ENCODE data around the gene ITPA.

The ITPA gene

DNA sequence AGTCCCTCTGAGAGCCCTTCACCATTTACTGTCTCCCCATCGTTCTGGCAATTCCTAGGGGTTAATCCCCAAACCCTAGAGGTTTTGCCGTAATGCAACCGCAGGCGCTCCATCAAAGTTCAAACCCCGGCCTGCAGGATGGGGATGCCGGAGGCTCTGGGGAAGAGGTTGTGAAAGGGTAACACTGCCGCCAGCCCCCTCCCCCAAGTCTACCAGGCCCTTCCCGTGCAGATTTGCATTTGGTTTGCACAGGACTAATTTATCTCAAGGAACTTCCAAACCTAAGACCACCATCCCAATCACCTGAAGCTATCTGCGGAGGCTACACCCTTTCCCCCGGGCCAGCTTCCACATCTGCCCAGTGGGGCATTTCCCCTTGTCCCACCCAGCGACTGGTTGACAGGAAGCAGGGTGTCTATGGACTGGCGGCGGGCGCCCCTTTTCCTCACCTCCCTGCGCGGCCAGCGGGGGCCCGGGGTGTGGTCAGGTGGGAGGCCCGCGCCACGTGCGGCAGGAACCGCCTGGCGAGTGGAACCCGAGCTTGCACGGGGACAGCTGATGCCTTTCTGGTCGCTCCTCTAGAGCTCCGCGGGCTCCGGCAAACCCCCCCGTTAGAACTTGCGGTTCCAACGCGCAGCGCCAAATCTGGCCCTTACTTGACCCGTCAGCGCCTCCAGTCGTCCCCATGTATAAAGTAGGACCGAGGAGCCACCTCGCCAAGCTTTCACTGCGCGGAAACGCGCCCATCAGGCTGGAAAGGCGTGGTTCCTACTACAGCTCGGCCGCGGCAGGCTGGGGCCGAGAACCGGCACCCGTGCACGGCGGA lies 39.1 kb downstream of the ITPA start:
- no peak overlapping the region for H3K27ac ChIP-seq (ENCODE audit: low read length)
- ATAC-seq (ENCODE audit: insufficient read depth, low read depth) (no peak), DNase-seq (no peak)
- H3K36me3 ChIP-seq (ENCODE audit: insufficient read depth, low read length): no peaks in the 10 kb centered on the region
- TF ChIP-seq EZH2 (IDR thresholded peaks at IDR 0.05; ENCODE audit: borderline replicate concordance, low read depth, low read length, severe bottlenecking): no peak
- no peak for TF ChIP-seq CTCF (IDR thresholded peaks at IDR 0.05; ENCODE audit: borderline replicate concordance, extremely low read depth, low read length, poor library complexity, severe bottlenecking)
- H3K79me2 ChIP-seq (ENCODE audit: insufficient read depth, low read length): no peaks in the 10 kb centered on the region
- peaks cover 16% of the 10 kb centered on the region for H3K27me3 ChIP-seq (ENCODE audit: insufficient read depth, low read length, poor library complexity)
- 0 out of 2 replicates have a peak, but pooled peaks cover 2% of the 10 kb centered on the region for H4K20me1 ChIP-seq (ENCODE audit: insufficient read depth, low read length)
- no peaks in the 10 kb centered on the region for H3K4me1 ChIP-seq (ENCODE audit: insufficient read depth, low read length)
- H3K9ac ChIP-seq (ENCODE audit: low read depth, low read length): no peak overlapping the region
- H3K9me3 ChIP-seq (ENCODE audit: insufficient read depth, low read length, severe bottlenecking): no peaks in the 10 kb centered on the region
- H2AFZ ChIP-seq (ENCODE audit: low read depth, low read length): no peak overlapping the region
- no peak overlapping the region for H3K4me3 ChIP-seq (ENCODE audit: low read depth in 1 of 2, low read length in 2 of 2)
- no peak overlapping the region for H3K4me2 ChIP-seq (ENCODE audit: insufficient read depth, low read length)

DNA sequence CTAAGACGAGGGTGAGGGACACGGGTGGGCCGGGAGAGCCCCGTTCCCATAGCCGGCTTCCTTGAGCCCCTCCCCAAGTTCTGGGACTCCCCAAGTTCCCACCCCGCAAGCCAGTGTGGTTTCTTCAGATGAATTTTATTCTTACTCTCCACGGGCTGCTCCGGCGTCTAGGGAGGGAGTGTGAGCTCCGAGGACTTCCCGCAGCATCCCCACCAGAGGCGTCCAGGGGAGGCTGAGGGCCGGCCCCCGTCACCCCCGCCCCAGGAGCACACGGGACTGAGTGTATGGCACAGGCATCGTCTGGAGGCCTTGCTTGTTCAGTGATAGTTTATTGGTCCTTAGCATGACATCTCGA lies 39.7 kb downstream of the ITPA start:
- Histone ChIP-seq H3K9me3 (ENCODE audit: insufficient read depth, low read length, severe bottlenecking) (no peaks in the 10 kb centered on the region), H2AFZ (ENCODE audit: low read depth, low read length) (no peak overlapping the region), H3K9ac (ENCODE audit: low read depth, low read length) (no peak overlapping the region), H4K20me1 (ENCODE audit: insufficient read depth, low read length) (0 out of 2 replicates have a peak, but pooled peaks cover 2% of the 10 kb centered on the region), H3K79me2 (ENCODE audit: insufficient read depth, low read length) (no peaks in the 10 kb centered on the region), H3K4me1 (ENCODE audit: insufficient read depth, low read length) (no peaks in the 10 kb centered on the region), H3K4me2 (ENCODE audit: insufficient read depth, low read length) (no peak overlapping the region), H3K27me3 (ENCODE audit: insufficient read depth, low read length, poor library complexity) (peaks cover 16% of the 10 kb centered on the region), H3K36me3 (ENCODE audit: insufficient read depth, low read length) (no peaks in the 10 kb centered on the region), H3K27ac (ENCODE audit: low read length) (no peak overlapping the region), H3K4me3 (ENCODE audit: low read depth in 1 of 2, low read length in 2 of 2) (no peak overlapping the region)
- no peak for DNase-seq
- ATAC-seq (ENCODE audit: insufficient read depth, low read depth): no peak
- TF ChIP-seq CTCF (IDR thresholded peaks at IDR 0.05; ENCODE audit: borderline replicate concordance, extremely low read depth, low read length, poor library complexity, severe bottlenecking) (no peak), EZH2 (IDR thresholded peaks at IDR 0.05; ENCODE audit: borderline replicate concordance, low read depth, low read length, severe bottlenecking) (no peak)

DNA sequence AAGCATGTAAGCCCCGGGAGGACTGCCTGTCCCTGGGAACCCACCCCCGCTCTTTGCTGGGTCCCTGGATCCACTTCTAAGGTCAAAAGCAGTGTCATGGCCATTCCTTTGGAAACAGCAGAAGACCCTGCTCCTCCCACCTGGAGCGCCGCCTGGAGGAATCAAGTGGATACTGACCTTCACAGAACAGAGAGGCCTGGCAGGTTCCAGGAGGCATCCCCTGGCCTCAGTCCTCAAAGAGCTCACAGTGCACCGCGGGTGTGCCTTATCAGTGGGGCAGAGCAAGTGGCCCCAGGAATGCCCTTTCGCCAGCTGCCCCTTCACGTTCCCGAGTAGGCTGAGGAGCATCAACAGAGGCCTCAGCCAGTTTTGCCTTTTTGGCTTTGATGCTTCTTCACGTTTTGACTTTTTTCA lies 40.8 kb downstream of the ITPA start:
- TF ChIP-seq EZH2 (IDR thresholded peaks at IDR 0.05; ENCODE audit: borderline replicate concordance, low read depth, low read length, severe bottlenecking) (no peak), CTCF (IDR thresholded peaks at IDR 0.05; ENCODE audit: borderline replicate concordance, extremely low read depth, low read length, poor library complexity, severe bottlenecking) (no peak)
- Histone ChIP-seq H3K36me3 (ENCODE audit: insufficient read depth, low read length) (no peaks in the 10 kb centered on the region), H2AFZ (ENCODE audit: low read depth, low read length) (no peak overlapping the region), H4K20me1 (ENCODE audit: insufficient read depth, low read length) (no peaks in the 10 kb centered on the region), H3K79me2 (ENCODE audit: insufficient read depth, low read length) (no peaks in the 10 kb centered on the region), H3K27ac (ENCODE audit: low read length) (no peak overlapping the region), H3K9me3 (ENCODE audit: insufficient read depth, low read length, severe bottlenecking) (no peaks in the 10 kb centered on the region), H3K4me3 (ENCODE audit: low read depth in 1 of 2, low read length in 2 of 2) (no peak overlapping the region), H3K4me1 (ENCODE audit: insufficient read depth, low read length) (no peaks in the 10 kb centered on the region), H3K27me3 (ENCODE audit: insufficient read depth, low read length, poor library complexity) (peaks cover 16% of the 10 kb centered on the region), H3K9ac (ENCODE audit: low read depth, low read length) (no peak overlapping the region), H3K4me2 (ENCODE audit: insufficient read depth, low read length) (no peak overlapping the region)
- DNase-seq: no peak
- no peak for ATAC-seq (ENCODE audit: insufficient read depth, low read depth)
